GM13977 (cell line): ENCODE measurements around the gene GLS.
"Not testable (repeated sequence)": the region's sequence is repeated elsewhere in the genome, so short reads cannot be mapped to it uniquely, and the experiment has no call there.

Experiments used
- DNase-seq: peaks from one replicate; pipeline ENCODE4 v3.0.0; 2012; ENCODE audit warnings: low spot score
- CTCF ChIP-seq: IDR thresholded peaks from 2 replicates; pipeline ENCODE4 v1.5.1; 2012; ENCODE audit warnings: mild to moderate bottlenecking, control low read depth; ENCODE audit not compliant: insufficient read depth; ENCODE audit errors: extremely low read depth, missing control alignments
- in situ Hi-C: fragments of 300-500 bp; cut with MboI; formaldehyde crosslinking; loops from one replicate; pipeline ENCODE4 v1.12.0; 2022; ENCODE audit warnings: low sequenced_read_pairs, low pct_unique_long_range_greater_than_20kb, mixed read lengths, inconsistent platforms; ENCODE audit not compliant: unreplicated experiment

The GLS gene

GRCh38 chr2:190855245-190855644 lies 25.4 kb upstream of the GLS start:
- in situ Hi-C loops, result no loop called here
- no peak for DNase-seq
- TF ChIP-seq CTCF, result no peak

- no peak for TF ChIP-seq CTCF
- in situ Hi-C loops, result no loop called here
- no peak for DNase-seq
These were observed 23.6 kb upstream of the GLS start for GRCh38 chr2:190856985-190857384.

GRCh38 chr2:190858817-190859216 lies 21.8 kb upstream of the GLS start:
- in situ Hi-C loops, result no loop called here

GRCh38 chr2:190859347-190860297 lies 21.0 kb upstream of the GLS start:
- in situ Hi-C loops, result no loop called here
- no peak for TF ChIP-seq CTCF
- DNase-seq, result no peak

More at GRCh38 chr2:190858817-190859216, 21.8 kb upstream of the GLS start:
- TF ChIP-seq CTCF, result no peak
- no peak for DNase-seq

GRCh38 chr2:190860985-190861680 lies 19.5 kb upstream of the GLS start:
- DNase-seq, result no peak
- no peak for TF ChIP-seq CTCF

GRCh38 chr2:190862128-190862527 lies 18.5 kb upstream of the GLS start:
- in situ Hi-C loops, DNase-seq: not testable (repeated sequence)

More at GRCh38 chr2:190860985-190861680, 19.5 kb upstream of the GLS start:
- in situ Hi-C loops, result no loop called here

- TF ChIP-seq CTCF, result no peak
- in situ Hi-C loops, result no loop called here
- DNase-seq, result no peak
These were observed 18.0 kb upstream of the GLS start for GRCh38 chr2:190862571-190862991.
